HepG2 (cell line): Measurements from ENCODE around the gene NT5C1A.

ENCODE experiments used
- AKAP8 ChIP-seq: sonication (generic); formaldehyde crosslinking; IDR thresholded peaks from 2 replicates; pipeline ENCODE4 v1.5.1; 2020; ENCODE audit warnings: mild to moderate bottlenecking, missing genetic modification reagents
- ATF2 ChIP-seq: sonication (generic); formaldehyde crosslinking; IDR thresholded peaks from 2 replicates; pipeline ENCODE4 v1.4.0; 2020; ENCODE audit warnings: missing genetic modification reagents
- CREB3 ChIP-seq: sonication (generic); formaldehyde crosslinking; IDR thresholded peaks from 2 replicates; pipeline ENCODE4 v1.5.0; 2020; ENCODE audit warnings: missing genetic modification reagents
- CTCF ChIP-seq: sonication (generic); formaldehyde crosslinking; IDR thresholded peaks from 2 replicates; pipeline ENCODE4 v1.5.0; 2020; ENCODE audit warnings: mild to moderate bottlenecking, missing genetic modification reagents, moderate library complexity
- EP300 ChIP-seq, 3 experiments: sonication (generic) in 1 of 3; formaldehyde crosslinking in 1 of 3; IDR thresholded peaks; 2 replicates each; pipeline versions ENCODE4 v1.5.1 to v1.6.1; 2011 to 2020; ENCODE audit warnings: low read depth in 2 of 3, low read length in 2 of 3, borderline replicate concordance in 1 of 3, improper control_type of control experiment in 1 of 3, mild to moderate bottlenecking in 1 of 3, missing genetic modification reagents in 1 of 3, moderate library complexity in 1 of 3
- GATAD1 ChIP-seq: IDR thresholded peaks from 2 replicates; pipeline ENCODE4 v1.6.1; 2016; ENCODE audit warnings: missing genetic modification reagents, missing compliant biosample characterization
- HNF1B ChIP-seq: sonication (generic); formaldehyde crosslinking; IDR thresholded peaks from 2 replicates; pipeline ENCODE4 v1.5.1; 2020; ENCODE audit warnings: mild to moderate bottlenecking, moderate library complexity, missing genetic modification reagents
- IRX3 ChIP-seq: sonication (generic); formaldehyde crosslinking; IDR thresholded peaks from 2 replicates; pipeline ENCODE4 v1.8.1; 2023; ENCODE audit warnings: mild to moderate bottlenecking, low read depth, missing genetic modification reagents, borderline replicate concordance
- MAFK ChIP-seq, 2 experiments: IDR thresholded peaks in 1 of 2; conservative IDR thresholded peaks in 1 of 2; 2 replicates each; pipeline ENCODE4 v1.6.1; 2011; ENCODE audit warnings: improper control_type of control experiment in 2 of 2, low read length in 2 of 2
- MZF1 ChIP-seq: sonication (generic); formaldehyde crosslinking; IDR thresholded peaks from 2 replicates; pipeline ENCODE4 v1.8.1; 2023; ENCODE audit warnings: mild to moderate bottlenecking, missing genetic modification reagents, borderline replicate concordance
- SIN3A ChIP-seq: IDR thresholded peaks from 2 replicates; pipeline ENCODE4 v1.6.1; 2011; ENCODE audit warnings: low read depth, mild to moderate bottlenecking, control low read depth, low read length, borderline replicate concordance
- ZFY ChIP-seq: sonication (generic); formaldehyde crosslinking; IDR thresholded peaks from 2 replicates; pipeline ENCODE4 v1.4.0; 2020; ENCODE audit warnings: missing genetic modification reagents
- ZNF616 ChIP-seq: sonication (generic); formaldehyde crosslinking; IDR thresholded peaks from 2 replicates; pipeline ENCODE4 v1.5.0; 2020; ENCODE audit warnings: low read depth, mild to moderate bottlenecking, missing genetic modification reagents
- ZNF724P ChIP-seq: sonication (generic); formaldehyde crosslinking; IDR thresholded peaks from 2 replicates; pipeline ENCODE4 v1.8.0; 2022; ENCODE audit warnings: missing genetic modification reagents, borderline replicate concordance

GRCh38 chr1:39683591-39684312 lies 11.8 kb upstream of the NT5C1A start:
- TF ChIP-seq HNF1B (CRISPR knock-in tag) = no peak
- no peak for TF ChIP-seq MAFK (conservative IDR thresholded peaks at IDR 0.05 in 1 of 2, IDR thresholded peaks at IDR 0.05 in 1 of 2; ENCODE audit: low read length in 2 of 2)
- no peak for TF ChIP-seq IRX3 (CRISPR knock-in tag)
- TF ChIP-seq CREB3 = no peak
- no peak for TF ChIP-seq ZFY (CRISPR knock-in tag)
- TF ChIP-seq ZNF616 (CRISPR knock-in tag) = no peak
- no peak for TF ChIP-seq CTCF (CRISPR knock-in tag)
- no peak for TF ChIP-seq AKAP8 (CRISPR knock-in tag)
- TF ChIP-seq SIN3A = no peak
- TF ChIP-seq ZNF724P (CRISPR knock-in tag) = no peak
- TF ChIP-seq MZF1 (CRISPR knock-in tag) = no peak
- no peak for TF ChIP-seq GATAD1
- no peak for TF ChIP-seq ATF2 (CRISPR knock-in tag)
- no peak for TF ChIP-seq EP300 (IDR thresholded peaks at IDR 0.05; ENCODE audit: low read depth in 2 of 2, low read length in 2 of 2)
- no peak for TF ChIP-seq EP300 (CRISPR knock-in tag; IDR thresholded peaks at IDR 0.05; ENCODE audit: borderline replicate concordance)
